HCT116 (cell line): ENCODE data around the gene ANKRD44. TPM values are rescaled to one million over a fixed set of nuclear protein-coding genes. Genes with fewer than 3 reads are reported as not detected.

ENCODE experiments used
- ATAC-seq: fragments of 200-7000 bp; cut with Tn5 transposase; 2 replicates; pipeline ENCODE4 v1.9.1; 2020; ENCODE audit warnings: mild to moderate bottlenecking, moderate library complexity
- BruUV-seq: library from RNA; stranded (reverse); fragments of 400-500 nt; replicated peaks from 2 replicates; lab custom pipeline; 2021; lab: Mats Ljungman, UMichigan
- CTCF ChIA-PET: fragments of 300-600 bp; sonication (Branson Sonifier 250); formaldehyde crosslinking; loops from one replicate; lab custom pipeline; 2021; ENCODE audit warnings: antibody characterized with exemption; lab: Charles Lee
- POLR2A ChIA-PET: fragments of 300-600, 350-600 bp; sonication (Branson Sonifier 250); formaldehyde crosslinking; loops from one replicate; lab custom pipeline; 2021; ENCODE audit warnings: antibody characterized with exemption; lab: Charles Lee
- RAD21 ChIA-PET, 2 experiments: fragments of 300-600 bp; sonication (Branson Sonifier 250); formaldehyde crosslinking; loops; one replicate each; lab custom pipeline; 2023; ENCODE audit warnings: low total read pairs in 2 of 2; ENCODE audit not compliant: uncharacterized antibody in 2 of 2, unreplicated experiment in 2 of 2, low non-redundant PET in 1 of 2; lab: Charles Lee
- DNase-seq: peaks from one replicate; pipeline ENCODE4 v3.0.0-alpha.2; 2010; ENCODE audit warnings: low read depth, low spot score
- H2AFZ ChIP-seq: fragments of 200-600 bp; shearing (Covaris generic), sonication (generic); 2 replicates; pipeline ENCODE4 v1.6.1; 2017; ENCODE audit warnings: low read depth, mixed run types, mixed read lengths, antibody characterized with exemption, low read length; ENCODE audit not compliant: poor library complexity, severe bottlenecking
- H3K27ac ChIP-seq: 2 replicates; pipeline ENCODE4 v1.5.1; 2012; ENCODE audit warnings: low read depth, low read length
- H3K27me3 ChIP-seq: fragments of 200-600 bp; sonication (generic); 2 replicates; pipeline ENCODE4 v1.6.1; 2016; ENCODE audit warnings: mixed run types, low read length, mixed read lengths; ENCODE audit not compliant: insufficient read depth
- H3K36me3 ChIP-seq, 2 experiments: fragments of 200-500 bp in 1 of 2; fragments of 200-600 bp in 1 of 2; sonication (Bioruptor generic) in 1 of 2; sonication (generic) in 1 of 2; 2 replicates each; pipeline versions ENCODE4 v1.5.1 to v1.6.1; 2014 to 2016; ENCODE audit warnings: low read length in 2 of 2, inconsistent platforms in 1 of 2, mixed read lengths in 1 of 2, mixed run types in 1 of 2; ENCODE audit not compliant: insufficient read depth in 2 of 2, control insufficient read depth in 1 of 2
- H3K4me1 ChIP-seq, 2 experiments: fragments of 200-600 bp in 1 of 2; sonication (generic) in 1 of 2; 2 replicates each; pipeline versions ENCODE4 v1.5.1 to v1.6.1; 2012 to 2017; ENCODE audit warnings: low read length in 2 of 2, inconsistent platforms in 1 of 2, mild to moderate bottlenecking in 1 of 2, mixed read lengths in 1 of 2, mixed run types in 1 of 2, moderate library complexity in 1 of 2; ENCODE audit not compliant: insufficient read depth in 2 of 2, control insufficient read depth in 1 of 2
- H3K4me2 ChIP-seq: fragments of 200-600 bp; sonication (generic); 2 replicates; pipeline ENCODE4 v1.6.1; 2017; ENCODE audit warnings: mixed run types, low read length, mixed read lengths
- H3K4me3 ChIP-seq, 2 experiments: fragments of 200-600 bp in 1 of 2; sonication (generic) in 1 of 2; replicated peaks in 1 of 2; 2 replicates each; pipeline ENCODE4 v1.5.1; 2011 to 2016; ENCODE audit warnings: low read length in 2 of 2, control low read depth in 1 of 2, low read depth in 1 of 2, mild to moderate bottlenecking in 1 of 2, mixed read lengths in 1 of 2, mixed run types in 1 of 2
- H3K79me2 ChIP-seq: fragments of 200-600 bp; sonication (generic); 2 replicates; pipeline ENCODE4 v1.6.1; 2017; ENCODE audit warnings: mild to moderate bottlenecking, mixed run types, low read length, moderate library complexity, mixed read lengths; ENCODE audit not compliant: insufficient read depth
- H3K9ac ChIP-seq: fragments of 200-600 bp; sonication (generic); 2 replicates; pipeline ENCODE4 v1.6.1; 2016; ENCODE audit warnings: low read length, mixed read lengths
- H3K9me2 ChIP-seq: fragments of 200-600 bp; sonication (generic), shearing (Covaris generic); 2 replicates; pipeline ENCODE4 v1.6.1; 2017; ENCODE audit warnings: mixed run types, mild to moderate bottlenecking, moderate library complexity; ENCODE audit not compliant: insufficient read depth
- H3K9me3 ChIP-seq, 2 experiments: fragments of 200-500 bp in 1 of 2; fragments of 200-600 bp in 1 of 2; sonication (Bioruptor generic) in 1 of 2; sonication (generic) in 1 of 2; 2 replicates each; pipeline ENCODE4 v1.6.1; 2014 to 2017; ENCODE audit warnings: low read length in 2 of 2, mixed read lengths in 2 of 2, inconsistent platforms in 1 of 2, low read depth in 1 of 2, mild to moderate bottlenecking in 1 of 2, mixed run types in 1 of 2, moderate library complexity in 1 of 2; ENCODE audit not compliant: control insufficient read depth in 1 of 2, insufficient read depth in 1 of 2
- H4K20me1 ChIP-seq: fragments of 200-600 bp; sonication (generic), shearing (Covaris generic); 2 replicates; pipeline ENCODE4 v1.6.1; 2017; ENCODE audit warnings: mixed run types, mild to moderate bottlenecking, moderate library complexity; ENCODE audit not compliant: insufficient read depth
- CBX3 ChIP-seq: IDR thresholded peaks from 2 replicates; pipeline ENCODE4 v1.6.1; 2012; ENCODE audit warnings: low read depth
- CEBPB ChIP-seq: IDR thresholded peaks from 2 replicates; pipeline ENCODE4 v1.6.1; 2012; ENCODE audit warnings: low read depth
- ELF1 ChIP-seq: IDR thresholded peaks from 2 replicates; pipeline ENCODE4 v1.6.1; 2012; ENCODE audit warnings: low read depth, borderline replicate concordance
- EZH2 ChIP-seq: fragments of 200-600 bp; sonication (generic); IDR thresholded peaks from 2 replicates; pipeline ENCODE4 v1.6.1; 2017; ENCODE audit warnings: antibody characterized with exemption, mixed run types
- EZH2phosphoT487 ChIP-seq: fragments of 200-600 bp; IDR thresholded peaks from 2 replicates; pipeline ENCODE4 v1.6.1; 2018; ENCODE audit warnings: antibody characterized with exemption, borderline replicate concordance
- FOSL1 ChIP-seq: IDR thresholded peaks from 2 replicates; pipeline ENCODE4 v1.6.1; 2012; ENCODE audit warnings: low read depth
- JUND ChIP-seq: IDR thresholded peaks from 2 replicates; pipeline ENCODE4 v1.6.1; 2012
- POLR2AphosphoS5 ChIP-seq: IDR thresholded peaks from 2 replicates; pipeline ENCODE4 v1.6.1; 2011; ENCODE audit warnings: mild to moderate bottlenecking, low read depth, low read length, moderate library complexity
- RAD21 ChIP-seq: IDR thresholded peaks from 2 replicates; pipeline ENCODE4 v1.6.1; 2012; ENCODE audit warnings: low read depth, mild to moderate bottlenecking
- SIN3A ChIP-seq: IDR thresholded peaks from 2 replicates; pipeline ENCODE4 v1.6.1; 2012; ENCODE audit warnings: low read depth
- SP1 ChIP-seq: IDR thresholded peaks from 2 replicates; pipeline ENCODE4 v1.6.1; 2012; ENCODE audit warnings: low read depth
- SRF ChIP-seq: IDR thresholded peaks from 2 replicates; pipeline ENCODE4 v1.6.1; 2012; ENCODE audit warnings: low read depth
- TCF7L2 ChIP-seq: IDR thresholded peaks from 2 replicates; pipeline ENCODE4 v1.7.0; 2011; ENCODE audit warnings: borderline replicate concordance, inconsistent platforms; ENCODE audit not compliant: insufficient read depth, insufficient read length; ENCODE audit errors: extremely low read depth
- YY1 ChIP-seq: IDR thresholded peaks from 2 replicates; pipeline ENCODE4 v1.6.1; 2011; ENCODE audit warnings: low read length, low read depth, moderate library complexity, mild to moderate bottlenecking; ENCODE audit not compliant: insufficient replicate concordance; ENCODE audit errors: extremely low read depth
- ZFX ChIP-seq: fragments of 450-650 bp; IDR thresholded peaks from 2 replicates; pipeline ENCODE4 v1.6.1; 2017
- ZNF274 ChIP-seq: fragments of 200-500 bp; sonication (Bioruptor generic); IDR thresholded peaks from 2 replicates; pipeline ENCODE4 v1.6.1; 2014; ENCODE audit warnings: mild to moderate bottlenecking, low read depth, low read length, inconsistent platforms
- intact Hi-C: fragments of 100-400 bp; cut with micrococcal nuclease; formaldehyde crosslinking; loops from 2 replicates; pipeline ENCODE4 v1.10.0; 2022
- total RNA-seq: library from RNA; stranded (reverse); gene quantifications from one replicate; pipeline ENCODE4 v1.2.1, GENCODE V29; 2021; ENCODE audit not compliant: unreplicated experiment
- TF ChIP-seq, protein P1 (sequence below): IDR thresholded peaks from 2 replicates; pipeline ENCODE4 v1.6.1; 2012
- TF ChIP-seq, protein P2 (sequence below): IDR thresholded peaks from 2 replicates; pipeline ENCODE4 v1.6.1; 2012; ENCODE audit warnings: low read depth
- TF ChIP-seq, protein P3 (sequence below), 3 experiments: fragments of 200-600 bp in 1 of 3; sonication (generic) in 1 of 3; IDR thresholded peaks in 2 of 3; conservative IDR thresholded peaks in 1 of 3; 2 replicates each; pipeline ENCODE4 v1.5.1; 2012 to 2017; ENCODE audit warnings: low read depth in 2 of 3, low read length in 2 of 3, antibody characterized with exemption in 1 of 3, borderline replicate concordance in 1 of 3, control low read depth in 1 of 3, mild to moderate bottlenecking in 1 of 3, mixed read lengths in 1 of 3, mixed run types in 1 of 3, moderate library complexity in 1 of 3; ENCODE audit not compliant: insufficient read depth in 1 of 3
- TF ChIP-seq, protein P4 (sequence below): IDR thresholded peaks from 2 replicates; pipeline ENCODE4 v1.6.1; 2011; ENCODE audit warnings: mild to moderate bottlenecking, low read length, moderate library complexity; ENCODE audit not compliant: insufficient replicate concordance; ENCODE audit errors: extremely low read depth

Gene ANKRD44
- total RNA-seq, 1 experiment from 2014 or later, result 2.7 TPM

DNA sequence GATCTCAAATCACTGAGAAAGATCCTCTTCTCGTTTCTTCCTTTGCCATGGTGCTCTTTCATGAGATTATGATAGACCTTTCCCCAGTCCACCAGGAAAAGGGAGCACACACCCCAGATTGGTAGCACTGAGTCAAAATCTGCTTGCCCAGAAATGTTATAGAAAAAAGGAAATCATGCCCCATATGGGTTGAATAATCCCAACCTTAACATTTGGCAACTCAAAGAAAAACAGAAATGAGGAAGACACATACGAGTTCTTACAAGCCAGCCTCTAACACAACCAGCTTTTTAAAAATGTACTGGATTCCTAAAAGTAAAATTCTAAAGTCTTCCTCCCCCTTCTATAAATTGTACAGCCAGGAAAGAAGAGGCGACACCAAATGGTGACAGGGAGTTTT lies 103.0 kb downstream of the ANKRD44 start:
- Histone ChIP-seq H4K20me1 (no peaks in the 10 kb centered on the region), H3K27me3 (no peaks in the 10 kb centered on the region), H3K27ac (no peak overlapping the region), H3K36me3 (no peaks in the 10 kb centered on the region), H3K4me2 (no peak overlapping the region), H3K9me2 (no peaks in the 10 kb centered on the region), H3K79me2 (no peaks in the 10 kb centered on the region), H3K9ac (no peak overlapping the region), H2AFZ (no peak overlapping the region), H3K4me3 (no peak overlapping the region), H3K4me1 (no peaks in the 10 kb centered on the region), H3K9me3 (no peaks in the 10 kb centered on the region)
- RAD21 ChIA-PET, result no interaction called here
- TF ChIP-seq FOSL1, result no peak
- TF ChIP-seq JUND, result no peak
- no peak for TF ChIP-seq TCF7L2
- TF ChIP-seq YY1, result no peak
- no peak for TF ChIP-seq POLR2AphosphoS5
- no peak for TF ChIP-seq SIN3A
- TF ChIP-seq ZNF274, result no peak
- TF ChIP-seq, protein P1, sequence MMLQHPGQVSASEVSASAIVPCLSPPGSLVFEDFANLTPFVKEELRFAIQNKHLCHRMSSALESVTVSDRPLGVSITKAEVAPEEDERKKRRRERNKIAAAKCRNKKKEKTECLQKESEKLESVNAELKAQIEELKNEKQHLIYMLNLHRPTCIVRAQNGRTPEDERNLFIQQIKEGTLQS, result no peak
- TF ChIP-seq ZFX, result no peak
- TF ChIP-seq CBX3, result no peak
- no peak for TF ChIP-seq CEBPB
- no peak for TF ChIP-seq ELF1
- TF ChIP-seq SRF, result no peak
- TF ChIP-seq, protein P2, sequence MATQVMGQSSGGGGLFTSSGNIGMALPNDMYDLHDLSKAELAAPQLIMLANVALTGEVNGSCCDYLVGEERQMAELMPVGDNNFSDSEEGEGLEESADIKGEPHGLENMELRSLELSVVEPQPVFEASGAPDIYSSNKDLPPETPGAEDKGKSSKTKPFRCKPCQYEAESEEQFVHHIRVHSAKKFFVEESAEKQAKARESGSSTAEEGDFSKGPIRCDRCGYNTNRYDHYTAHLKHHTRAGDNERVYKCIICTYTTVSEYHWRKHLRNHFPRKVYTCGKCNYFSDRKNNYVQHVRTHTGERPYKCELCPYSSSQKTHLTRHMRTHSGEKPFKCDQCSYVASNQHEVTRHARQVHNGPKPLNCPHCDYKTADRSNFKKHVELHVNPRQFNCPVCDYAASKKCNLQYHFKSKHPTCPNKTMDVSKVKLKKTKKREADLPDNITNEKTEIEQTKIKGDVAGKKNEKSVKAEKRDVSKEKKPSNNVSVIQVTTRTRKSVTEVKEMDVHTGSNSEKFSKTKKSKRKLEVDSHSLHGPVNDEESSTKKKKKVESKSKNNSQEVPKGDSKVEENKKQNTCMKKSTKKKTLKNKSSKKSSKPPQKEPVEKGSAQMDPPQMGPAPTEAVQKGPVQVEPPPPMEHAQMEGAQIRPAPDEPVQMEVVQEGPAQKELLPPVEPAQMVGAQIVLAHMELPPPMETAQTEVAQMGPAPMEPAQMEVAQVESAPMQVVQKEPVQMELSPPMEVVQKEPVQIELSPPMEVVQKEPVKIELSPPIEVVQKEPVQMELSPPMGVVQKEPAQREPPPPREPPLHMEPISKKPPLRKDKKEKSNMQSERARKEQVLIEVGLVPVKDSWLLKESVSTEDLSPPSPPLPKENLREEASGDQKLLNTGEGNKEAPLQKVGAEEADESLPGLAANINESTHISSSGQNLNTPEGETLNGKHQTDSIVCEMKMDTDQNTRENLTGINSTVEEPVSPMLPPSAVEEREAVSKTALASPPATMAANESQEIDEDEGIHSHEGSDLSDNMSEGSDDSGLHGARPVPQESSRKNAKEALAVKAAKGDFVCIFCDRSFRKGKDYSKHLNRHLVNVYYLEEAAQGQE, result no peak
- TF ChIP-seq SP1, result no peak
- TF ChIP-seq, protein P3, sequence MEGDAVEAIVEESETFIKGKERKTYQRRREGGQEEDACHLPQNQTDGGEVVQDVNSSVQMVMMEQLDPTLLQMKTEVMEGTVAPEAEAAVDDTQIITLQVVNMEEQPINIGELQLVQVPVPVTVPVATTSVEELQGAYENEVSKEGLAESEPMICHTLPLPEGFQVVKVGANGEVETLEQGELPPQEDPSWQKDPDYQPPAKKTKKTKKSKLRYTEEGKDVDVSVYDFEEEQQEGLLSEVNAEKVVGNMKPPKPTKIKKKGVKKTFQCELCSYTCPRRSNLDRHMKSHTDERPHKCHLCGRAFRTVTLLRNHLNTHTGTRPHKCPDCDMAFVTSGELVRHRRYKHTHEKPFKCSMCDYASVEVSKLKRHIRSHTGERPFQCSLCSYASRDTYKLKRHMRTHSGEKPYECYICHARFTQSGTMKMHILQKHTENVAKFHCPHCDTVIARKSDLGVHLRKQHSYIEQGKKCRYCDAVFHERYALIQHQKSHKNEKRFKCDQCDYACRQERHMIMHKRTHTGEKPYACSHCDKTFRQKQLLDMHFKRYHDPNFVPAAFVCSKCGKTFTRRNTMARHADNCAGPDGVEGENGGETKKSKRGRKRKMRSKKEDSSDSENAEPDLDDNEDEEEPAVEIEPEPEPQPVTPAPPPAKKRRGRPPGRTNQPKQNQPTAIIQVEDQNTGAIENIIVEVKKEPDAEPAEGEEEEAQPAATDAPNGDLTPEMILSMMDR (IDR thresholded peaks at IDR 0.05 in 2 of 3, conservative IDR thresholded peaks at IDR 0.05 in 1 of 3; ENCODE audit: borderline replicate concordance in 1 of 3, insufficient read depth in 1 of 3, low read depth in 2 of 3, low read length in 2 of 3), result no peak
- TF ChIP-seq, protein P4, sequence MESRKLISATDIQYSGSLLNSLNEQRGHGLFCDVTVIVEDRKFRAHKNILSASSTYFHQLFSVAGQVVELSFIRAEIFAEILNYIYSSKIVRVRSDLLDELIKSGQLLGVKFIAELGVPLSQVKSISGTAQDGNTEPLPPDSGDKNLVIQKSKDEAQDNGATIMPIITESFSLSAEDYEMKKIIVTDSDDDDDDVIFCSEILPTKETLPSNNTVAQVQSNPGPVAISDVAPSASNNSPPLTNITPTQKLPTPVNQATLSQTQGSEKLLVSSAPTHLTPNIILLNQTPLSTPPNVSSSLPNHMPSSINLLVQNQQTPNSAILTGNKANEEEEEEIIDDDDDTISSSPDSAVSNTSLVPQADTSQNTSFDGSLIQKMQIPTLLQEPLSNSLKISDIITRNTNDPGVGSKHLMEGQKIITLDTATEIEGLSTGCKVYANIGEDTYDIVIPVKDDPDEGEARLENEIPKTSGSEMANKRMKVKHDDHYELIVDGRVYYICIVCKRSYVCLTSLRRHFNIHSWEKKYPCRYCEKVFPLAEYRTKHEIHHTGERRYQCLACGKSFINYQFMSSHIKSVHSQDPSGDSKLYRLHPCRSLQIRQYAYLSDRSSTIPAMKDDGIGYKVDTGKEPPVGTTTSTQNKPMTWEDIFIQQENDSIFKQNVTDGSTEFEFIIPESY, result no peak
- no peak for TF ChIP-seq RAD21
- TF ChIP-seq EZH2phosphoT487, result no peak
- no peak for TF ChIP-seq EZH2
- TF ChIP-seq, all 23 proteins: peak for 0
- BruUV-seq, result no TSS peak
- CTCF ChIA-PET, result no interaction called here
- no peak for DNase-seq
- no peak for ATAC-seq
- POLR2A ChIA-PET, result no interaction called here
- intact Hi-C loops, result no loop called here
